Fibroblast of upper back skin (primary cell): Measurements from ENCODE around the gene PCNA.
"Not testable (repeated sequence)": the region's sequence is repeated elsewhere in the genome, so short reads cannot be mapped to it uniquely, and the experiment has no call there.

ENCODE experiments used
- DNase-seq: peaks from one replicate; pipeline ENCODE4 v3.0.0-alpha.2; 2013

Gene PCNA

DNA sequence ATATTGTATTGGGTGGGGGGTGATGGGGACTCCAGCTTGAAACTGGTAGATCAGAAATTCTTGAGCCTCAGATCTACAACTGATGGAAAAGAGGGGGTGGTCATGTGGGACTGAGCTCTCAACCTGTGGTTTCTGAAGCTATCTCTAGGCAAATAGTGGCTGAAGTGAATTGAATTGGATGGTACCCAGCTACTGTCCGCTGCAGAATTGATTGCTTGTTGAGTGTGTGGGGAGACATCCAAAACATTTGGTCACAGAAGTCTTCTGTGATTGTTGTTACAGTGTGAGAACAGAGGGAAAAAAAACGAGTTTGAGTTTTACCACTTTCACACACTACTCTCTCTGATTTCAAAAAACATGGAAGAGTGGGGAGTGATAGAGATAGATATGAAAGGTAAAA lies 21.9 kb upstream of the PCNA start:
- no peak for DNase-seq

DNA sequence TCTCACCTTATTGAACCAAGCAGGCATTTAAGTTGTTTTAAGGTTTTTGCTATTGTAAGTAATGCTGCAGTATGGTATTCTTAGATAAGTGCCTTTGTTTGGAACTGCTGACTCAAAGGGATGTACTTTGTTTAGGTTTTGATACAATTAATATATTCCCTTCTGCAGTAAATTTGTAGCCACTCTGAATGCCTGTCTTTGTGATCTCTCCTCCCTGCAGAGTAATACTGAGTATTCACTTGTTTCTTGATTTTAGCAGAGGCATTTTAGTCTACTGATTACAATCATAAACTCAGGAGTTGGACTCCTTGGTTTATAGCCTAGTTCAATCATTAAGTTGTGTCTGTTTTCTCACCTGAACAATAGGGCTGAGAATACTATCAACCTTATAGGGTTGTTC lies 20.4 kb upstream of the PCNA start:
- DNase-seq, result no peak

DNA sequence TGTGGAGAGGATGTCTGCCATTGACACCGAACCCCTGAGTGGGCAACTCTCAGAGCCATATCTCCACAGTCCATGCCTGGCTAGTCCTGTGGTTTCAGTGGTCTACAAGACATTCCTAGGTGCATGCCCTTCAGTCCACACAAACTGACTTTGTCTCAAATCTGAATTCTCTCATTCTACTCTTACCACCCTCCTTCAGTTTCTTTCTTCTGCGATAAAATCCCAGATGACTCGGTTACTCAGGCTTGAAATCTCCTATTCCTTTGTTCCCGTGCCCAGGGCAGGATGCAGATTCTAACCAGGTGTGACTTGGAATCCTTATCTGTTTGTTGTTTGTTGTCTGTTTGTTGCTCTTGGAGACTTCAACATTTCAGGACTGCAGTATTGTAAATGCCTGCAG lies 16.3 kb upstream of the PCNA start:
- DNase-seq, result no peak

DNA sequence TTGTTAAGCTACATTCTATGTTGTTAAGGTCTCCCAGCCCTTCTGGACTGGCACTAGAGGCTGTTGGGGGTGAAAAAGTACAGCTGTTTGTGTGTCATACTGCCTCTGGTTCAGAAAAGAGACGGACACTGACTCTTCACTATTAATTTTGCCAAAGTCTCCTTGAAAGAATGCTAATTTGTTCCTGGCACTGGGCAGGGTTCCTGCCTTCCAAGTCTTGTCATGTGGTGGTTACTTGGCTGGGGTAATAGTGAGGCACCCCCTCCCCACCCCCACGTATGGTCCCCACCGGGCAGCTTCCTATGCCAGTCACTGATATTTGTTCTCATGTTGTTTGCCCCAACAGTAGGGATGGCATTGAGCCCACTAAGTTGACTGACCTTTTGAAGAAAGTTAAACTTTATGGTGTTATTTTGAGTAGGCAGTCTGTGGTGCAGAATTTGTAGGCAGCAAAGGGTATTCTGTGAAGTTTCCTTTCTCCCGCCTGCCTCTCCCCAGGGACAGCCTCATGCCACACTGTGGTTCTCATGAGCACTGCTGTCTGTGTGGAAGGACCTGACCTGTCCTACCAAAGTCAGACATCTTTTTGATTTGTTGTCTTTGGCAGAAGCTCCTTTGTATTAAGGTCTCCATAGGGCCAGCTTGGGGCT lies 15.7 kb upstream of the PCNA start:
- DNase-seq, result no peak

DNA sequence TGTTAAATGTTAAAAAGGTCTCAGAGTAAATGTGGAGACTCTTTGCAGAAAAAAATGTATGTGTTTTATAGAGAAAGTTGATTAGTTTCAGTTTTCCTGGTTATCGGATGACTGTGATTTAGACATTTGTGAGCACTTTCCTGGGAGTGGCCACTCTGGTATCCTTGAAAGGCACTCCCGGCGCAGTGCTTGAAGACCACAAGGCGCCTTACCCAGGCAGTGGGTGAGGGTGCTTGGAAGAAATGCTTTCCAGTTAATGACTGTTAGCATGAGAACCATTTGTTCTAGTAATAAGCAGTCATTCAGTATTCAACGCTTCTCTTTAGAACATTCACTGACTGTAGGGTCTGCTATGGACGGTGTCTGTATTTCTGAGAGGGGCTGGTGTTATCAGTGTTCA lies 14.2 kb upstream of the PCNA start:
- DNase-seq, result no peak

DNA sequence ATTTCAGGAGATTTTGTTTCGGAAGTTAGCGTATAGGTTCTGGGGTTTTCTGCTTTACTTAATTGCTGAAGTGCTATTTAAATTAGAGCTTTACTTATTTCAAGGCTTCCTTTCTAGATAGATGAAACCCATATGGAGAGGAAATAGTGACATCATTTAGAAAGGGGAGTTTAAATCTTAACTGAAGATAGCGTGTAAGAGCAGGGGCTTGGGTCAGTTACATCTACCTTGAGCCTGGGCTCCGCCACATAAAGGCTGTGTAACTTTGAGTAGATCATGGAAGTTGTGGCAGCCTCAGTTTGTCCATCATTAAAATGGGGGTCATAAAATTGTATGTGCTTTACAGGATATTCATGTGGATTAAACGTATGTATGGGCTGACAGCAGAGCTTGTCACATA lies 11.7 kb upstream of the PCNA start:
- no peak for DNase-seq

DNA sequence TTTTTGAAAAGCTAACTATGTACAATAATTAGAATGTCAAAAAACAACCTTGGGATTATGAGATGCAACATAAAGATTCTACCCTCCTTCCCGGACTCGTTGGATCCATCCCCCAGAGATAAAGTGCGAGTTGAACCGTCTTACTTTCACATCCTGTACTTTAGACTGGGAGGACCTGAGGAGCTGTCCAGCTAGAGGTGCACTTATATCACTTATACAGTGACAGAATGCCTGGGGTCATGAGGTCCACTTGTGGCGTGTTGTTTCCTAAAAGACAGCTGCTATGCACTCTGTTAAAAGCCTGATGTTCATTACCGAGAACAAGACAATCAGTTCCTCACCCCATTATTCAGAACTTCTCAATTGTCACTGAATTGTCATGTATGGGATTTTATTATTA lies 9.1 kb upstream of the PCNA start:
- DNase-seq, result no peak

DNA sequence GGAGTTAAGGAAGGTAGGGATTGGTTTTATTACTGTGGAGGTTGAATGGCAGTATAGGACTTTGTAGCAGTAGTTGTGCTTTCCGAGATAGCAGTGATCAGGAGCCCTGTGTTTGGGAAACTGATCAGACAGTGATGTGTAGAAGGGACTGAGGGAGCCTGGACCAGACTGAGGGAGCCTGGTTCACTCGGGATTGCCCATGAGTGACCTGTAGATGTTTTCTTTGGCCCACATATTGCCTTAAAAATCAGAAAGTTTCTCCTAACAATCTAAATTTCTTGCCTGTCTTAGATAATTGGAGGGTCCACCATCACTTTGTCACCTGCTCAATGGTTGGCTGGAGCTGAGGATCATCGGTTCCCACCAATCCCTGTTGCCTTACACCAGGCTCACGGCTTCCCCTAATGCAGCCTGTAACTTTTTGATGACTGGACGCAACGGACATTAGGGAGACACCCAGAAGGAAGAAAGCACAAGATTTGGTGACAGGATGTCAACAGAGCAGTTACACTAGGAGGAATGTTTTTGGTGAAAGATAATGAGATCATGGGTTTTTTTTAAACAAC lies 8.2 kb upstream of the PCNA start:
- no peak for DNase-seq

DNA sequence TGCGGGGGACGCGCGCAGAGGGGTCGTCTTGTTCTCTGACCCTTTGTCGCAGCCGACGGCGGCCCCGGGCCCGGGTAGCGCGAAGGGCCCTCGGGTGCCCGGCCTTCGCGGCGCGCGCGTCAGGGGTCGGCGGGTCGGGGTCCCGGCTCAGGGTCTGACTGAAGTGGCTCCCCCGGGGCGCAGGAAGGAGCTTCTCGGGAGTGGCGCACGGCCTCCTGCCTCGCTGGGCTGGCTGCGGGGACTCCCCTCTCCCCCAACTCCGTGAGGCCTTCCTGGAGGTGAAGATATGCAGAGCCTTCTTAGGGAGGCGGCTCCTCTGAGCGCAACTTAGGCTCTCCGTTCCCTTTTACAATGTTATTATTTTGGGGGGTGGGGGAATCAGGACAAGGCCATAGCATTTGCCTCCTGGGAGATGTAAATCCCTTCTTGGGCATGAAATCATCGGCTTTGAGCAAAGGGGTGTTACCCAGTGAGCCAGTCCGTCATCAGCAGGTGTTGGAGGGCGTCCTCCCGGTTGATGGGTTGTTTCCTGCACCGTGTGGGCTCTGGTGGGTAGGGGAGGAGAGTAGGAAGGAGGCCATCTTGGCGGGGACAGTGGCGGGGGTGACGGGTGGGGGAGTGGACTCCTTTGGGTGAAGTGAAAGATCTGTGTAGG lies 7.6 kb upstream of the PCNA start:
- peak; percentile 24 for DNase-seq

DNA sequence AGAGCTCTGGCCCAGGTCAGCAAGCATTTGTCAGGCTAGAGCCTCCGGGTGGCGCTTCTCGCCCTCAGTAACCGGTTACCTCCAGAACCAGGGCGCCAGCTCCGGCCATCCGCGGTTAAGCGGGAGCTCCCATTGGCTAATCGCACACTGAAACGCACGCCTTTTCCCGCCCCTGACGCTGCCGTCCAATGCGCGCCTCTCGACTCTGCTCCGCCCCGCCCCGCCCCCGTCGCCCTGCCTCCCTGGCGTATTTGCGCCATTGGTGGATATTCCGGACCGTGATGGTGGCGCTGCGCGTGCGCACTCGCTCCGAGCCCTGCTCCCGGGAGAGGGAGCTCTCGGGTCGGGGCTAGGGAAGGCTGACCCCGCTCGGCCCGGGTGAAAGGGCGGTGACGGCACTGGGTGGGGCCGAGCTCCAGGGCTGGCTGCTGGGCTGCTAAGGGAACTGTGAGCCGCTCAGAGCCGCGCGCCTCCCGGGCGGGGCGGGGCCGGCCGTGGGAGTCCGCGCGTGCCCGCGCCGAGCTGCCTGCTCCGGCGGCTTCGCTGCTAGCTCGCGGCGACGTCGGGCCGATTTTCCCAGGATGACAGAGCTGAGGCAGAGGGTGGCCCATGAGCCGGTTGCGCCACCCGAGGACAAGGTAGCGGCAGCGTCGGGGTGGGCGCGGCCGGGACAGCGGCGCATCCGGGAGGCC lies 6.9 kb upstream of the PCNA start, which contains the start of gene CDS2:
TSS of gene CDS2 (plus strand) at position 497 of the 692 bp plus-strand sequence. CDS start at position 582, 85 bp downstream.
- DNase-seq, result peak; percentile 98

DNA sequence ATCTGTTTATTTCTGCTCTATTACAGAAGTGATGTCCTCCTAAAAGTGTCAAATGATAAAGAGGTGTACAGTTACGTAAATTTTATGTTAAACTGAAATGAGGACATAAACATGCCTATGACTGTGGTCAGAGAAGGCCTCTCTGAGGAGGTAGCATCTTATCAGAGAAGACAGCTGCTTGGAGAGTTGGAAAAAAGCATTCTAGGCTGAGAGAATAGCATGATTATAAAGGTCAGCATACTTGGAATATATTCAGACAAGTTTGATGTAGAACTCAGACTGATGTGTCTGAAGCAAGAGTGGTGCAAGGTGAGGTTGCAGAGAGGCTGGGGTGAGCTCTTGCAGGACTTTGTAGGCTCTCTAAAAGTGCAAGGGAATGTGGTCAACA lies 3.1 kb upstream of the PCNA start:
- no peak for DNase-seq

DNA sequence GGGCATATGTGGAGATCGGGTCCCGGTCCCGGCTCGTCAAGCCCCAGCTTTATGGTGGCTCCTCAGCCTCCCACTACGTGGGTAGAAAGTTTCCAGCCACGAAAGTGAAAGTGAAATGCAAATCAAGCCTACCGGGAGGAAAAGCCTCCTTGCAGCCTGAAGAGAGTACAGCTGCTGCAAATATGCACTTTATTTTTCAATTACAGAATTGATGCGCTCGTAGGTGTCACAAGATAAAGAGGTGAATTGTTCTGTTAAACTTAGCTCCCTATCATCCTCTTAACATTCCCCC lies 373 bp upstream of the PCNA start:
- no peak for DNase-seq

DNA sequence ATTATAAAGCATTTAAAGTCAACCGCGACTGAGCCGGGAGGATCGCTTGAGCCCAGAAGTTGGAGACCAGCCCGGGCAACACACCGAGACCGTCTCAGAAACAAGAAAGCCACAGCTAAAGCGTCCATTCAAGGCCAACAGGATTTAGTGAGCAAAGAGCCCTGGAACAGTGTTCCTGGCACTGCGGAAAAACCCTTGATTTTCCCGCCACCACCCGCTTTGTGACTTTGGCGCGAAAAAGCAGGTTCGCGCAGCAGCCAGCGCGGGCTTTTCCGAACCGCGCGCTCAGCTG lies 669 bp downstream of the PCNA start:
- no peak for DNase-seq

DNA sequence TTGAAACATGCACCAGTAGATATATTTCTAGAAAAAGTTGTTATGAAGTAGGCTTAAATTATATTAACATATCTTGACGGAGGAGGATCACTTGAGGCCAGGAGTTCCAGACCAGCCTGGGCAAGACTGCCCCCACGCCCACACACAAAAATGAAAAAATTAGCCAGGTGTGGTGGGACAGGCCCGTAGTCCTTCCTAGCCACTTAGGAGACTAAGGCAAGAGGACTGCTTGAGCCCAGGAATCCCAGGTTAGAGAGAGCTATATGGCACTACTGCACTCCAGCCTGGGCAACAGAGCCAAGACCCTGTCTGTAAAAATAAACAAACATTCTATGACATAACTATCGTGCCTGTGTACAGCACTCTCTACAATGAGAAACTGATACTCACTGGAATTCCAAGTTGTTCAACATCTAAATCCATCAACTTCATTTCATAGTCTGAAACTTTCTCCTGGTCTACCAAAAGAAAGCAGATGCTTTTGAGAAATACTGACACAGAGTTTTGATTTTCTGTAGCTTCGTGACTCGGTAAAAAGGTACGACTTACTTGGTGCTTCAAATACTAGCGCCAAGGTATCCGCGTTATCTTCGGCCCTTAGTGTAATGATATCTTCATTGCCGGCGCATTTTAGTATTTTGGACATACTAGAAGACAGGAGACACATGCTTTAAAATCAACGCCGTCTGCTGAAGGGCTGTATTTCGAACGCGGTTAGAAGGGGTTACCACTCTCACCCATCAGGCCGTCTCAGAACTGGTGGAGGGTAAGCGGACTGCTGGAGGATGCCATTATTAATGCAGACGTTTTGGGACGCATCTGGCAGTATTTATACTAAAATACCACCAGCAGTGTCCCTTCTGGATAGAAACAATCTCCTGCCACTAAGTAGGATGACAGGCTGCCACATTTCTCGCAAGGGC lies 1.3 kb downstream of the PCNA start:
- DNase-seq, result no peak

DNA sequence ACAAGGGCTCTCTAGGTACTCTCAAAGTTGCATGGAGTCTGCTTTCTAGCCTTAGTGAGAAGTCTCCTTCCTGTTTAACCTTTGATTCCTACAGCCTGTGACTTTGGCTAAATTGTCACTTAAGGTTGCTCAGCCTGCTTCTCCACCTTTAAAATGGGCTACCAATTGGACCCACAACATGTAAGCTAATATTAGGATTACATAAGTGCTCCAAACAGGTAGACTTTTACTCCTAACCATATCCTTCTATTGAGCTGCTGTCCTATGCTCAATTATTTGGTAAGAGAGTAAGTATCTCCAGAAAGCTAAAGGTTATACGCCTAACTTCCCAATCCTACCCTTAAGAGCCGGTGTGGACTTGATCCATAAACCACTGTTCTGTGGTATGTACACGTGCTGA lies 2.9 kb downstream of the PCNA start:
- no peak for DNase-seq

DNA sequence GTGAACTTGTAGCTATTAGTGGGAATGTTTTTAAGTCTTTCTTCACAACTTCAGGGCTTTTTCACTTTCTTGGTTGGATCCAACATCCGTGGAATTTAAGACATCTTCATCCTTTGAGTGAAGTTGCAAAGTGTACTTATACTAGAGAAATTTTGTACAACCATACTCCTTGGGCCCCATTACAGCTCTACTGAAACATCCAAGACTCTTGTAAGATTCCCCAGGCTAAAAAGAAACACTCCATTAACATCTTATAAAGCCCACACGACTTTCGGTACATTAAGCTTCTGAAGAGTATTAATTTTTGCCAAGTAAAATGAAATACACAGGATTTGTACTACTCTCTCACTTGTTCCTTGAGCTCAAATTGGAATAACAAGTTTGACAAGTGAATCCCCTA lies 5.4 kb downstream of the PCNA start:
- DNase-seq, result no peak

DNA sequence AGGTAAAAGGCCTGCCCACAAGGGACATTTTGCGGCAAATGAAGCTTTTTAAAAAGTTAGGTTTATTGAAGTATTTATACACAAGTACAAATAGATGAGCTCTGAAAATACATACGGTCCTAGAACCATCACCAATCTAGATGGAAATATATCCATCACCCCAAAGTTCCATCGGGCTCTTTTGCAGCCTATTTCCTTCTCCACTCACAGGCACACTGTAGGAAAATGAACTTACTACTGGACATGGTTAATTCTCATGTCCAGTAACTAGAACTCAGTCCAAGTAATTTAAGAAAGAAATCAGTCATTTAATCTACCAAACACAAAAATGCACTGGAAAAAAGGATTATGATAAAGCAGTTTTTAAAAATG lies 6.2 kb downstream of the PCNA start:
- DNase-seq, result no peak

DNA sequence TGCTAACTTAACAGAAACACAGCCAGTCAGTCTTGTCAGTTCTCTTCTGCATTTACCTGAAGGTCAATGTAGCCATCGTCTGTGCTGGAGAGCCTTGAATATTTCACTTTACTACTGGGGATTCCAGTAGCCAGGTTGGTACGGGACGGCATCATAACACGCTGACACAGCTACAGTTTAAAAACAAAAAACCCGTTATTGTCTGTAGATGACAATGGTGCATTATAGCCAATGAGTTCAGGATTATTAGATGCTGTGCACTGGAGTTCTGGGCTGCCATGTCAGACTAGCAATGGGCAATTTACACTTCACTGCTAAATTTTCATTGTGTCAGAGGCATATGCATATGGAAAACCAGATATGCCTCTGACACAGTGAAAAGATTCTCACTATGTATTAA lies 10.5 kb downstream of the PCNA start:
- DNase-seq, result no peak

DNA sequence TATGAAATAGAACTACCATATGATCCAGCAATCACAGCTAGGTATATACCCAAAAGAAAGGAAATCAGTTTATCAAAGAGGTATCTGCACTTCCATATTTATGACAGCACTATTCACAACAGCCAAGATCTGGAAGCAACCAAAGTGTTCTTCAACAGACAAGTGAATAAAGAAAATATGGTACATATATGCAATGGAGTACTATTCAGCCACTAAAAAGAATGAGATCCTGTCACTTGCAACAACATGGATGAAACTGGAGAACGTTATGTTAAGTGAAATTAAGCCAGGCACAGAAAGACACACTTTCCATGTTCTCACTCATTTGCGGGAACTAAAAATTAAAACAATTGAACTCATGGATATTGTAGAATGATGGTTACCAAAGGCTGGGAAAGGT lies 15.3 kb downstream of the PCNA start:
- DNase-seq, result no peak

DNA sequence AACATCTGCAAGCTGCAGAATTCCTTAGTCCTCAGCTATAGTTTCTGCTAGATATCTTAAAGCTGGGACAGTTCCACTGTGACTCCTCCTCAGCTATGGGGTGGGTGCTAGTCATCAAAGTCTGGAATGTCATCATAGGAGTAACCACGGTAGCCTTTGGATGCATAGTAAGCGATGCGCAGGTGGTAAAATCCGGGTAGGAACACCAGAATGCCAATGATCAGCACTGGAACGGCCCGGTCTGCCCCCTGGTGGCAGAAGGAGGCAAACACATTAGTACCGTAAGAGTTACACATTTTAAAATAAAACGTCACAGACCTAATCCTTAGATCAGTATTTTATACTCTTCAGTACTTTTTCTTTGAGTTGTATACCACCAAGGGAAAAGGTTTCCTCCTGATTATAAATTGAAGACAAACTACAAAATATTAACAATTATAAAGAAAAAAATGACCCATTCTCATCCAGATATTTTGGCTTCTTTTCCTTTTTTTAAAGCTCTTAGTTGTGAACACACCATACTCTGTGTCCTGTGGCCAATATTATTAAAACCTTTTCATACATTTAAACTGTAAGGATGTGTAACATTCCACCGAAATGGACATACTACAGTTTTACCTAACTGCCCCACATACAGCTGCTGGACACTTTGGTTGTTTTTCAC lies 18.9 kb downstream of the PCNA start:
- DNase-seq, result peak; percentile 52

DNA sequence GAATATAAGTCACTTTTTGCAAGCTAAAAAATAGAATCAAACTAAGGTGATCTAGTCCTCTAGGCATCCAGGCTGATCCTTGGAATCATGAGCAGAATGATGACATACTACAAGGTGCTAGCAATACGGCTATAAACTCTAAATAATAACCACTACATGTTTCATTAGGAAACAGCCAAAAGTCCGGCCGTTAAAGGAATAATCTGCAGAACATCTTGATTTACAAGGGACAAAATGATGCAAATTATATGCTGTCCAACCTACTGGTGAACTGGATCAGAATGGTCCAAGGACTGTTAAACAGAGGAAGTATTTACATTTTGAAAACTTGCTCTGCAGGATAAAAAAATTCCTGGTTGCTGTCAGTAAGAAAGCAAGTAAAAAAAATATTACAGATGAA lies 19.8 kb downstream of the PCNA start:
- not testable (repeated sequence) for DNase-seq

DNA sequence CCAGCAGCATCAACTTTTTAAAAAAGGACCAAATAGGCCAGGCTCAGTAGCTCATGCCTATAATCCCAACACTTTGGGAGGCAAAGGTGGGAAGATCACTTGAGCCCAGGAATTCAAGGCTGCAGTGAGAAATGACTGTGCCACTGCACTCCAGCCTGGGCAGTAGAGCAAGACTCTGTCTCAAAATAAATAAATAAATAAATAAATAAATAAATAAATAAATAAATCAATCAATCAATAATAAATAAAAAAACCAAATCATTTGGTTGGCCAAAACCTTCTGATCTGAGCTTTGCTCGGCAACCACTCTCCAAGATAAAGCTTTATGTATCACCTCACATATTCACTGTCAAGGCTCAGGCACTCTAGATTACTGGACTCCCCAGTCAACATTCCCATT lies 20.7 kb downstream of the PCNA start:
- DNase-seq, result not testable (repeated sequence)

DNA sequence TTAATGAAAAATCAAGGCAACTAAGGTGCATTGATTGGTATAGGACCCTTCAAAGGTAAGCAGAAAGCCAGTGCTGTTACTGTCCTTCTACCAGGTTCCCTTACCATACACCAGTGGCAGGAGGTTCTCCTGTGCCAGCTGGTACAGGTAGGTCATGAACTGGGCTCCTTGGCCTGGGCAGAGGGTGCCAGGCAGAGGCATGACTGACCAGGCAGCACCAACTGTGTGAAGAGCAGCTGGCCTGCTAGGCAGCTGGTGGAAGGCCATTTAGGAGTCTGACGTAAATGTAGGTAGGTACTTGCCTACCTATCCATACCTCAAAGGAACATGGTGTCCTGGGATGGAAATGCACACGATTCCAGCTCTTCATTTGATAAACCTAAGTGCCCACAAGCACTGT lies 23.3 kb downstream of the PCNA start:
- no peak for DNase-seq
